ENCODE measurements around the gene IL4I1.
A peak's percentile ranks its signal among the peaks of the same experiment; 100 is the strongest.

IL4I1 gene

DNA sequence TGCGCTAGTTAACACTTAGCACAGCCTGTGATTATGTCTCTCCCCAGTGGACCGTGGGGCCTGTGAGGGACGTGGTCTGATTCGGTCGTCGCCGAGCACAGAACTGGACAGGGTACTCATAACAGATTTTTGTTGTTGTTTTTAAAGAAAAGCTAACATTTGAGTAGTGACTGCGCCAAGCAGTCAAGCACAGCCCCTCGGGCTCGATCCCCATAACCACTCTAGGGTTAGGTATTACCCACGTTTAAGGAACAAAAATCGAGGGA, 46.5 kb downstream of the IL4I1 start:
- Histone ChIP-seq H3K27me3 (no peaks in the 10 kb centered on the region), H3K36me3 (peaks cover 6% of the 10 kb centered on the region), H3K4me3 (ENCODE audit: low read depth, low read length) (peak overlapping the region; percentile 90), H3K4me1 (0 out of 2 replicates have a peak, but pooled peaks cover 2% of the 10 kb centered on the region), H3K9me3 (no peaks in the 10 kb centered on the region)
- no peak for DNase-seq
- TF ChIP-seq, protein P1, sequence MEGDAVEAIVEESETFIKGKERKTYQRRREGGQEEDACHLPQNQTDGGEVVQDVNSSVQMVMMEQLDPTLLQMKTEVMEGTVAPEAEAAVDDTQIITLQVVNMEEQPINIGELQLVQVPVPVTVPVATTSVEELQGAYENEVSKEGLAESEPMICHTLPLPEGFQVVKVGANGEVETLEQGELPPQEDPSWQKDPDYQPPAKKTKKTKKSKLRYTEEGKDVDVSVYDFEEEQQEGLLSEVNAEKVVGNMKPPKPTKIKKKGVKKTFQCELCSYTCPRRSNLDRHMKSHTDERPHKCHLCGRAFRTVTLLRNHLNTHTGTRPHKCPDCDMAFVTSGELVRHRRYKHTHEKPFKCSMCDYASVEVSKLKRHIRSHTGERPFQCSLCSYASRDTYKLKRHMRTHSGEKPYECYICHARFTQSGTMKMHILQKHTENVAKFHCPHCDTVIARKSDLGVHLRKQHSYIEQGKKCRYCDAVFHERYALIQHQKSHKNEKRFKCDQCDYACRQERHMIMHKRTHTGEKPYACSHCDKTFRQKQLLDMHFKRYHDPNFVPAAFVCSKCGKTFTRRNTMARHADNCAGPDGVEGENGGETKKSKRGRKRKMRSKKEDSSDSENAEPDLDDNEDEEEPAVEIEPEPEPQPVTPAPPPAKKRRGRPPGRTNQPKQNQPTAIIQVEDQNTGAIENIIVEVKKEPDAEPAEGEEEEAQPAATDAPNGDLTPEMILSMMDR (IDR thresholded peaks at IDR 0.05; ENCODE audit: low read depth, low read length) = no peak

DNA sequence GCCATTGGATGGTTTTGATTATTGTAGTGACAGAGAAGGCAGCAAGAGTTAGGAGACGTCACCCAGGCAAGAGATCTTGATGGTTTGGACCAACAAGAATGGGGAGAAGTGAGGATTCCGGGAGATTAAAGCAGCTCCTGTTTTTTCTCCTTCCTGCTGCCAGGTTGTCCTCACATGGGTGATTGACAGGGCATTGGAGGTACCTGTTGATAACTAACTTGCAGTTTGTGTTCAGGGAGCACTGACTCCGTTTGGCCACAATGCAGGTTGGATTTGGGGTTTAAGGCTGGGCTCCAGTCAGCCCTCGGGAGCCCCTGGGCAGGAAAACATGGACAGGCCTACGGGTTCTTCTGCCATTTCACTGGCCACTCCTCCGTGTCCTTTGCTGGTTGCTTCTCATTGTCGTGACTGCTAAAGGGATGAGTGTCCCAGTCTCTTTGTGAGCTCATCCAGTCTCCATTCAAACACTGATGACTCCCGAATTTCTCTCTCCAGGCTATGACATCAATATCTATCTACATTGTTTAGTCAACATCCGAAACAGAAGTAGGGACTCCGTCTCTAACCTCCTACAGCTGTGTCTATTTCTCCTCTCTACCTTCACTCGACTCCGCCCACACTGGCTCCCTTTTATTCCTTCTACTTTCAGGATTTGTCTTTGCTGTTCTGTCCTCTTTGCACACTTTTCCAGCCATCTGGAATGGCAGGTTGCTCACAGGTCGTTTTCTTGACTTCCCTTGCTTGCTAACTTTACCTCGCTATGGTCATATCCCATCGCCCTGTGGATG, 47.1 kb downstream of the IL4I1 start:
- Histone ChIP-seq H3K36me3 (peaks cover 6% of the 10 kb centered on the region), H3K9me3 (no peaks in the 10 kb centered on the region), H3K27me3 (no peaks in the 10 kb centered on the region), H3K4me1 (0 out of 2 replicates have a peak, but pooled peaks cover 2% of the 10 kb centered on the region), H3K4me3 (ENCODE audit: low read depth, low read length) (peak overlapping the region; percentile 90)
- TF ChIP-seq, protein P1 (IDR thresholded peaks at IDR 0.05; ENCODE audit: low read depth, low read length) = no peak
- no peak for DNase-seq

DNA sequence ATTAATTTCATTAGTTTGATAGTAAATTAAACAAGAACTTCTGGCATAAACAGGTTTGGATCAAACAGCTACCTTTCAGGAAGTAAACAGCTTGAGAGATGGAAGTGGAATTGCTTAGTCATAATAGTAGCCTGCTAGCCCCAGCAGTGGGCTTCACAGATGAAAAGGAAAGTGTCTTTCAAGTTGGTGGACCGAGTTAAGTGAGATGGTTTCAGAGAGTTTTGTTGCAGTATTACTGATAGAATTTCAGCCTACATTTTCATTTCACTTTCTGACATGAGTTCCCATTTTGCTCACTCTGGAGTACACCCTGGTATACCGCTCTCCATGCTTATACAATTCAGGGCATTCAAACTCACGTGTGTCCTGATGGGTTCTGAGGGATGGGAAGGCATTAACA, 47.7 kb downstream of the IL4I1 start:
- Histone ChIP-seq H3K36me3 (peaks cover under 1% of the 10 kb centered on the region; the same call in 1 of the 2 replicates), H3K4me1 (0 out of 2 replicates have a peak, but pooled peaks cover 2% of the 10 kb centered on the region), H3K4me3 (ENCODE audit: low read depth, low read length) (no peak overlapping the region), H3K27me3 (no peaks in the 10 kb centered on the region), H3K9me3 (no peaks in the 10 kb centered on the region)
- no peak for DNase-seq
- TF ChIP-seq, protein P1 (IDR thresholded peaks at IDR 0.05; ENCODE audit: low read depth, low read length) = no peak

DNA sequence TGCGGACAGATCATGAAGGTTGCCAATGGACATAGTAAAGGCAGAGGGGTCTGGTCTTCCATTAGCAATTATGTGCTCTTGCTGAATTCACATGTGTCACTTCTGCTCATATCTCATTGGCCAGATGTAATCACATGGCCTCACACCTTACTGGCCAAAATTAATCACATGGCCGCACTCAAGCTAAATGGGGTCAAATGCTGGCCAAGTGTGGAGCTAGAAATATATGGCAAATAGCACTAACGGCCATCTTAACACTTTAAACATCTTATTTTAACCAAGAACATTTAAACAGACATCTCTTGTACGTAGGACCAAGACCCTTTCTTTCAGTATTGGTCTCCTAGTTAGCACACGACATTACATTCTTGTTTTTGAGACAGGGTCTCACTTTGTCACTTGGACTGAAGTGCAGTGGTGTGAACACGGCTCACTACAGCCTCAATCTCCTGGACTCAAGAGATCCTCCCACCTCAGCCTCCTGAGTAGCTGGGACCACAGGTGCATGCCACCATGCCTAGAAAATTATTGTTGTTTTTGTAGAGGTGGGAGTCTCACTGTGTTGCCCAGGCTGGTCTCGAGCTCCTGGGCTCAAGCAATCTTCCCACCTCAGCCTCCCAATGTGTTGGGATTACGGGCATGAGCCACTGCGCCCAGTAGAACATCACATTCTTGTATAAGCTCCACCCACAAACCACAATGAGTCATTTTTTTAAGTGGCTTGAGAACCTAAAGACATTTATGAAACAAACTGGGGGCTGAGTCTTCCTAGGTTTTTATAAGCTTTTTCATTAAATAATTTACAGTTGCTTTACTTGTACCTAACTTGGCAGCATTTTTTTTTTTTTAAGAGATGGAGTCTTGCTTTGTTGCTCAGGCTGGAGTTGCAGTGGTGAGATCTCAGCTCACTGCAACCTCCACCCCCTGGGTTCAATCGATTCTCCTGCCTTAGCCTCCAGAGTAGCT, 48.7 kb downstream of the IL4I1 start:
- TF ChIP-seq, protein P1 (IDR thresholded peaks at IDR 0.05; ENCODE audit: low read depth, low read length) = no peak
- no peaks in the 10 kb centered on the region for H3K36me3 ChIP-seq
- no peak overlapping the region for H3K4me3 ChIP-seq (ENCODE audit: low read depth, low read length)
- H3K27me3 ChIP-seq = no peaks in the 10 kb centered on the region
- no peaks in the 10 kb centered on the region for H3K9me3 ChIP-seq
- no peak for DNase-seq
- 0 out of 2 replicates have a peak, but pooled peaks cover 2% of the 10 kb centered on the region for H3K4me1 ChIP-seq

DNA sequence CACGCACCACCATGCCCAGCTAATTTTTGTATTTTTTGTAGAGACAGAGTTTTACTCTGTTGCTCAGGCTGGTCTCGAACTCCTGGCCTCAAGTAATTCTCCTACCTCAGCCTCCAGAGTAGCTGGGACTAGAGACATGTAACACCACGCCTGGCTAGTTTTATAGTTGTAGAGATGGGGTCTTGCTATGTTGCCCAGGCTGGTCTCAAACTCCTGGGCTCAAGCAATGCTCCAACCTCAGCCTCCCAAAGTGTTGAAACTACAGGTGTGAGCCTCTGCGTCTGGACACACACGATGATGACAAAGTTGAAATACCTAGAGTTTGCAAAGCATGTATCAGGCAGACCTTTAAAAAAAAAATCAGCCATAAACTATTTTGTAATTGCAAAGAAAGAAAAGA, 50.3 kb downstream of the IL4I1 start:
- Histone ChIP-seq H3K4me1 (0 out of 2 replicates have a peak, but pooled peaks cover 2% of the 10 kb centered on the region), H3K9me3 (no peaks in the 10 kb centered on the region), H3K27me3 (no peaks in the 10 kb centered on the region), H3K4me3 (ENCODE audit: low read depth, low read length) (no peak overlapping the region), H3K36me3 (no peaks in the 10 kb centered on the region)
- DNase-seq = no peak
- TF ChIP-seq, protein P1 (IDR thresholded peaks at IDR 0.05; ENCODE audit: low read depth, low read length) = no peak

Measured in BE2C (cell line).